ENCODE data around the gene MEG3. TPM values are rescaled to one million over a fixed set of nuclear protein-coding genes. Genes with fewer than 3 reads are reported as not detected.
"Not testable (repeated sequence)": the region's sequence is repeated elsewhere in the genome, so short reads cannot be mapped to it uniquely, and the experiment has no call there.

MEG3 gene
- total RNA-seq, 1 experiment from 2014 or later: 338 TPM

DNA sequence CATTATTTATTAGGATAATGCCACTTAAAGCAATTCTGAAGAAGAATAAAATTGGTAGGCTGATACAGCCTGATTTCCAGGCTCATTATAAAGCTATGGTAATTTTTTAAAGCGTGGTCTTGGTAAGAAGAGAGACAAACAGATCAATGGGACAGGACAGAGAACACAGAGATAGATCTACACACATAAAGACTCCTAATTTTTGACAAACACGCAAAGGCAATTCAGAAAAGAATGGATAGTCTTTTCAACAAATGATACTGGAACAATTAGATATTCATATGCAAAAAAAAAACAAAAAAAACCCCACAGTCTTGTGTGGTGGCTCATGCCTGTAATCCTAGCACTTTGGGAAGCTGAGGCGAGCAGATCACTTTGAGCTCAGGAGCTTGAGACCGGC lies 25.9 kb upstream of the MEG3 start:
- POLR2A ChIA-PET: interaction anchor here (0.9 kb wide), 1 partner anchor 26 kb away, joined by 3 read pairs; the partner anchor contains the start of gene MEG3
- H3K36me3 Mint-ChIP-seq: no peaks in the 10 kb centered on the region
- H3K9me3 Mint-ChIP-seq: no peaks in the 10 kb centered on the region
- ATAC-seq: no peak
- TF ChIP-seq, protein P1, sequence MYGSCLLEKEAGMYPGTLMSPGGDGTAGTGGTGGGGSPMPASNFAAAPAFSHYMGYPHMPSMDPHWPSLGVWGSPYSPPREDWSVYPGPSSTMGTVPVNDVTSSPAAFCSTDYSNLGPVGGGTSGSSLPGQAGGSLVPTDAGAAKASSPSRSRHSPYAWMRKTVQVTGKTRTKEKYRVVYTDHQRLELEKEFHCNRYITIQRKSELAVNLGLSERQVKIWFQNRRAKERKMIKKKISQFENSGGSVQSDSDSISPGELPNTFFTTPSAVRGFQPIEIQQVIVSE (CRISPR knock-in tag; IDR thresholded peaks at IDR 0.05; ENCODE audit: borderline replicate concordance): no peak
- TF ChIP-seq FOXK1 (CRISPR knock-in tag; IDR thresholded peaks at IDR 0.05) (no peak), ZBTB43 (CRISPR knock-in tag; IDR thresholded peaks at IDR 0.05) (no peak), GTF2I (CRISPR knock-in tag; conservative IDR thresholded peaks at IDR 0.05) (no peak)
- H3K27ac Mint-ChIP-seq: no peak overlapping the region
- peaks cover 4% of the 10 kb centered on the region for H3K27me3 Mint-ChIP-seq (ENCODE audit: low read depth)
- CTCF ChIA-PET: no interaction called here
- DNase-seq (ENCODE audit: low spot score): no peak
- H3K4me3 Mint-ChIP-seq: no peak overlapping the region
- peaks cover 29% of the 10 kb centered on the region for H3K4me1 Mint-ChIP-seq

DNA sequence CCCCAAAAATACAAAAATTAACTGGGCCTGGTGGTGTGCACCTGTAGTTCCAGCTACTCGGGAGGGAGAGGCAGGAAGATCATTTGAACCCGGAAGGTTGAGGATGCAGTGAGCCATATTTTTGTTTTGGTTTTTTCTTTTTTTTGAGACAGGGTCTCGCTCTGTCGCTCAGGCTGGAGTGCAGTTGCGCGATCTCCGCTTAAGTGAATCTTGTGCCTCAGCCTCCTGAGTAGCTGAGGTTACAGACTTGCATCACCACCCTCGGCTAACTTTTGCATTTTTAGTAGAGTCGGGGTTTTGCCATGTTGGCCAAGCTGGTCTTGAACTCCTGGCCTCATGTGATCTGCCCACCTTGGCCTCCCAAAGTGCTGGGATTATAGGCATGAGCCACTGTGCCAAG lies 24.5 kb upstream of the MEG3 start:
- DNase-seq (ENCODE audit: low spot score); H3K27me3 Mint-ChIP-seq (ENCODE audit: low read depth); H3K36me3 Mint-ChIP-seq; ATAC-seq; H3K27ac Mint-ChIP-seq; CTCF ChIA-PET; H3K9me3 Mint-ChIP-seq; H3K4me3 Mint-ChIP-seq; POLR2A ChIA-PET: not testable (repeated sequence)
- H3K4me1 Mint-ChIP-seq: peaks cover 39% of the 10 kb centered on the region

GRCh38 chr14:100802179-100802578 lies 23.7 kb upstream of the MEG3 start:
- DNase-seq (ENCODE audit: low spot score): no peak
- Mint-ChIP-seq H3K4me1 (peaks cover 42% of the 10 kb centered on the region), H3K9me3 (no peaks in the 10 kb centered on the region), H3K27ac (no peak overlapping the region), H3K27me3 (ENCODE audit: low read depth) (peaks cover 4% of the 10 kb centered on the region), H3K36me3 (no peaks in the 10 kb centered on the region), H3K4me3 (no peak overlapping the region)
- ChIA-PET CTCF (no interaction called here), POLR2A (no interaction called here)
- ATAC-seq: no peak
- TF ChIP-seq ARID4B (CRISPR knock-in tag; IDR thresholded peaks at IDR 0.05; ENCODE audit: borderline replicate concordance) (no peak), FOXP1 (CRISPR knock-in tag; IDR thresholded peaks at IDR 0.05; ENCODE audit: borderline replicate concordance) (no peak), JAZF1 (CRISPR knock-in tag; IDR thresholded peaks at IDR 0.05) (no peak), ZNF671 (CRISPR knock-in tag; IDR thresholded peaks at IDR 0.05) (no peak), USF1 (CRISPR knock-in tag; IDR thresholded peaks at IDR 0.05) (no peak), ETV6 (CRISPR knock-in tag; IDR thresholded peaks at IDR 0.05) (no peak)
- TF ChIP-seq, protein P2, sequence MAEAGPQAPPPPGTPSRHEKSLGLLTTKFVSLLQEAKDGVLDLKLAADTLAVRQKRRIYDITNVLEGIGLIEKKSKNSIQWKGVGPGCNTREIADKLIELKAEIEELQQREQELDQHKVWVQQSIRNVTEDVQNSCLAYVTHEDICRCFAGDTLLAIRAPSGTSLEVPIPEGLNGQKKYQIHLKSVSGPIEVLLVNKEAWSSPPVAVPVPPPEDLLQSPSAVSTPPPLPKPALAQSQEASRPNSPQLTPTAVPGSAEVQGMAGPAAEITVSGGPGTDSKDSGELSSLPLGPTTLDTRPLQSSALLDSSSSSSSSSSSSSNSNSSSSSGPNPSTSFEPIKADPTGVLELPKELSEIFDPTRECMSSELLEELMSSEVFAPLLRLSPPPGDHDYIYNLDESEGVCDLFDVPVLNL (CRISPR knock-in tag; IDR thresholded peaks at IDR 0.05; ENCODE audit: borderline replicate concordance, low read depth): no peak
